ENCODE results near the gene TMEM201.

DNA sequence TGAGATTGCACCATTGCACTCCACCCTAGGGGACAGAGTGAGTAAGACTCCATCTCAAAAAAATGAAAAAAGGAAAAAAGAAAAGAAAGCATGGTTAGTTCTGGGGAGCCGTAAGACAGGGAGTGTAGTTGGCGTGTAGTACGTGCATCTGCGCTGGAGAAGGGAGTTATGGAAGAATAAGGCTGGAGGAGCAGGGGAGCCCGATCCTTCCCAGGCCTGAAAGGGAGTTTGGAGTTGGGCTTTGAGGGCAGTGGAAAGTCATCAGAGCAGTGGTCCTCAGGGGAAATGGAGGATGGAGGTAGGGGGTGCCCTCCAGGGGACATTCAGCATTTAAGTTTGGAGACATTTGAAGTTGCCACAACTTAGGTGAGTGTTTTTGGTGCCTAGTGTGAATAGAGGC lies 11.3 kb upstream of the TMEM201 start:
- TF ChIP-seq, protein P1, sequence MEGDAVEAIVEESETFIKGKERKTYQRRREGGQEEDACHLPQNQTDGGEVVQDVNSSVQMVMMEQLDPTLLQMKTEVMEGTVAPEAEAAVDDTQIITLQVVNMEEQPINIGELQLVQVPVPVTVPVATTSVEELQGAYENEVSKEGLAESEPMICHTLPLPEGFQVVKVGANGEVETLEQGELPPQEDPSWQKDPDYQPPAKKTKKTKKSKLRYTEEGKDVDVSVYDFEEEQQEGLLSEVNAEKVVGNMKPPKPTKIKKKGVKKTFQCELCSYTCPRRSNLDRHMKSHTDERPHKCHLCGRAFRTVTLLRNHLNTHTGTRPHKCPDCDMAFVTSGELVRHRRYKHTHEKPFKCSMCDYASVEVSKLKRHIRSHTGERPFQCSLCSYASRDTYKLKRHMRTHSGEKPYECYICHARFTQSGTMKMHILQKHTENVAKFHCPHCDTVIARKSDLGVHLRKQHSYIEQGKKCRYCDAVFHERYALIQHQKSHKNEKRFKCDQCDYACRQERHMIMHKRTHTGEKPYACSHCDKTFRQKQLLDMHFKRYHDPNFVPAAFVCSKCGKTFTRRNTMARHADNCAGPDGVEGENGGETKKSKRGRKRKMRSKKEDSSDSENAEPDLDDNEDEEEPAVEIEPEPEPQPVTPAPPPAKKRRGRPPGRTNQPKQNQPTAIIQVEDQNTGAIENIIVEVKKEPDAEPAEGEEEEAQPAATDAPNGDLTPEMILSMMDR (IDR thresholded peaks at IDR 0.05): no peak
- TF ChIP-seq POLR2A (IDR thresholded peaks at IDR 0.05): no peak
